ENCODE measurements around the gene MOGAT3. TPM values are rescaled to one million over a fixed set of nuclear protein-coding genes. Genes with fewer than 3 reads are reported as not detected.
A peak's percentile ranks its signal among the peaks of the same experiment; 100 is the strongest.

MOGAT3 gene
- total RNA-seq, 2 donors from 2014 or later, result not detected

DNA sequence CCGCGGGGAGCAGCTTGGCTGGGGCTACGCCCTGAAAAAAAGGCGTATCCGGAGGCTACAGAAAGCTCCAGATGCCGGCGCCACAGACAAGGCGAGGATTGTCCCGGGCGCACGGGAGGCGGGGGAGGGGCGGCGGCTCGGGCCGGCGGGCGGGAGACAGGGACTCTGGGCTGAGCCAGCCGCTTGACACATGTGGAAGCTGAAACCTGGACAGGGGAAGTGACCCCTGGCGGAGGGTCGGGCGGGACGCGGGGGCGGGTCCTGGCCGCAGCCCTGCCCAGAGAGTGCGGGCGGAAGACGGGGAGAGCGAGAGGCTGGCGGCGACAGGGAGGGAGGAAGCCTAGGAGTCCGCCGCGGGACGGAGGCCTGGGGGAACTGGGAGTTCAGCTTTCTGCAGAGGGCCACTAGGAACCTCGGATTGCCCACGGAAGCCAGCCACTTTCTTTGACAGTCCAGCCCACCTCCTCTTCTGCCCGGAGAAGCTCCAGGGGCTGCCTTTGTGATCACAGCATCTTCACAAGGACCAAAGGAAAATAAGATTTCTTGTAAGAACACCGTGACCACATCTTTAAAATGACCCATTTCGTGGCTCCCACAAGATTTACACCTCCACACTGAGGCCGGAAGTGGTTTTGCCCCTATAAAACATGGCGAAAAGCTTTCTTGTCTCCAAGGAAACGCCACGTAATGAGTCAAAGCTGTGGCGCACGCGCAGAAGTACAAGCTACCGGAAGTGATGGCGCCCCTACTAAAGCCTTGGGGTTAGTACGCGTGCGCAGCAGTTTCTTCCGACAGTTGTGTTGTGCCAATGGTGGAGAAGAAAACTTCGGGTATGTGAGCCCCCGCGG lies 16.8 kb upstream of the MOGAT3 start, which contains the start of the genes PLOD3 and ZNHIT1:
Gene PLOD3 (minus strand): TSS at position 194 of the 848 bp plus-strand sequence. CDS start 307 bp downstream, outside the sequence.
Gene ZNHIT1 (plus strand): TSS at position 778 of the 848 bp plus-strand sequence. CDS start 31 bp downstream, at position 809.
- Histone ChIP-seq H3K27me3 (replicated peaks; ENCODE audit: insufficient read depth) (no peaks in the 10 kb centered on the region), H3K9me3 (no peaks in the 10 kb centered on the region), H3K4me3 (peak within 1 kb of the TSS; percentile 87), H3K27ac (peak within 1 kb of the TSS; percentile 58 to 87), H3K36me3 (peaks cover 5% of the 10 kb centered on the region), H3K4me1 (ENCODE audit: control insufficient read depth in 1 of 2, low read depth in 2 of 2) (peaks cover 16 to 37% of the 10 kb centered on the region in 2 donors)
- TF ChIP-seq, protein P1, sequence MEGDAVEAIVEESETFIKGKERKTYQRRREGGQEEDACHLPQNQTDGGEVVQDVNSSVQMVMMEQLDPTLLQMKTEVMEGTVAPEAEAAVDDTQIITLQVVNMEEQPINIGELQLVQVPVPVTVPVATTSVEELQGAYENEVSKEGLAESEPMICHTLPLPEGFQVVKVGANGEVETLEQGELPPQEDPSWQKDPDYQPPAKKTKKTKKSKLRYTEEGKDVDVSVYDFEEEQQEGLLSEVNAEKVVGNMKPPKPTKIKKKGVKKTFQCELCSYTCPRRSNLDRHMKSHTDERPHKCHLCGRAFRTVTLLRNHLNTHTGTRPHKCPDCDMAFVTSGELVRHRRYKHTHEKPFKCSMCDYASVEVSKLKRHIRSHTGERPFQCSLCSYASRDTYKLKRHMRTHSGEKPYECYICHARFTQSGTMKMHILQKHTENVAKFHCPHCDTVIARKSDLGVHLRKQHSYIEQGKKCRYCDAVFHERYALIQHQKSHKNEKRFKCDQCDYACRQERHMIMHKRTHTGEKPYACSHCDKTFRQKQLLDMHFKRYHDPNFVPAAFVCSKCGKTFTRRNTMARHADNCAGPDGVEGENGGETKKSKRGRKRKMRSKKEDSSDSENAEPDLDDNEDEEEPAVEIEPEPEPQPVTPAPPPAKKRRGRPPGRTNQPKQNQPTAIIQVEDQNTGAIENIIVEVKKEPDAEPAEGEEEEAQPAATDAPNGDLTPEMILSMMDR (IDR thresholded peaks at IDR 0.05), result peak; percentile 6
- DNase-seq (ENCODE audit: low spot score) (peak; percentile 95), ATAC-seq (ENCODE audit: insufficient number of reproducible peaks, low FRiP score, low read depth) (peak; percentile 88)

DNA sequence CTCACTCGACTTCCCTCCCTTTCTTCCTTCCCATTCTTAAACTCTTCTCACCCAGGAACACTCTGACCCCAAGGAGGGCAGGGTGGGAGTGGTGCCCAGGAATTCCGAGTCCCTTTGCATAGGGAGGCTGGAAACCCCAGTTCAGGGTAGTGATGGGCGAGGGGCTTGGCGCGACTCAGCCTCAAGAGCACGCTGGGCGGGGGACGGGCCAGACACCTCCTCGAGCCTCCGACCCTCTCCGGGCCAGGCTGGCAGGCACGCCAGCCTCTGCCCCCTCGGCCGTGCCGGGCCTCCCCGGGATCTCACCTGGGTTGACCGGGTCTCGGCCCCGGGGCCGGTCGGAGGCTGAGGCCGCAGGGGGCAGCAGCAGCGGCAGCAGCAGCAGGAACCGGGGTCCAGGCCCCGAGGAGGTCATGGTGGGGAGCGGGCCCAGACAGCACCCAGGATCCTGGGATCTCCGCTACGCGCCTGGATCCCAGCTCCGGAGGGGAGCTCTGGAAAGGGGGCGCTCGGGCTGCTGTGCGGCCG lies 16.1 kb upstream of the MOGAT3 start:
- Histone ChIP-seq H3K4me1 (ENCODE audit: control insufficient read depth in 1 of 2, low read depth in 2 of 2) (peaks cover 16 to 37% of the 10 kb centered on the region in 2 donors), H3K27ac (peak overlapping the region; percentile 58 to 87), H3K36me3 (peaks cover 6% of the 10 kb centered on the region), H3K4me3 (peak overlapping the region; percentile 87), H3K9me3 (no peaks in the 10 kb centered on the region), H3K27me3 (replicated peaks; ENCODE audit: insufficient read depth) (no peaks in the 10 kb centered on the region)
- TF ChIP-seq, protein P1 (IDR thresholded peaks at IDR 0.05), result no peak
- no peak for DNase-seq (ENCODE audit: low spot score)
- ATAC-seq (ENCODE audit: insufficient number of reproducible peaks, low FRiP score, low read depth), result peak; percentile 13

DNA sequence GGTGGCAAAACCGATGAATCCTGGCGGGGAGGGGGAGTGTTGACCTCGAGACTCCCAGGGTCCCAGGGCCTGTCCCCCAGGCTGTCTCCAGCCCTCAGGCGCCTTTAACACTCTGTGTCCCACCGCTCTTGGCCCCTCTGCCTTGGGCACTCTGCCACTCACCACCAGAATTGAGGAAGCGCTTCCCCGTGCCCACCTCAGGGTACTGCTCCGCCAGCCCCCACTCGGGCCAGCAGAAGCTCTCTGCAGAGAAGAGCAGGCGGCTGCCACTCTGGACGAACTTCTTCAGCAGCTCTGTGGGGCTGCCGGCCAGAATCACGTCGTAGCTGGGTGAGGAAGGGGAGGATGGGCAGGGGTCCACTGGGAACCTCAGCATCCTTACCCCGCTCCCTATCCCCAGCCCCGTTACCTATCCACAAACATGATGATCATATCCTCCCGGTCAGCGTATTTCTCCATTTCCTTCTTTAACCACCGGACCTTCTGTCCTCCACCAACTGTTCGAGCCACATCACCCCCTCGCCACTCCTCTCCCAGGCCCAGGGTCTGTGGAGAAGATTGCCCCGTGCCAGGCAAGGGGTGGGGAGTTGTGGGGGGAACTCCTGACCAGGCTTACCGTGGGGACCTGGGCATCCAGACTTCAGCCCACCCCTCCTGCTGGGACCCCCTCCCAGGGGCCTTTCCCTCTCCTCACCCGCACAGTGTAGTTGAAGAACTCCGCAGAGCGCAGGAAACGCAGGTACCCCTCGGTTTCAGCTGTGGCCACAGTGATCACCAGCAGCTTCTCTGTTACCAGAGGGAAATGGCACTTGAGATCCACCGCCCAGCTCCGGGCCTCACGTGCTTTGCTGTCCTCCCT lies 15.4 kb upstream of the MOGAT3 start:
- no peak for DNase-seq (ENCODE audit: low spot score)
- Histone ChIP-seq H3K36me3 (peaks cover 10% of the 10 kb centered on the region), H3K9me3 (no peaks in the 10 kb centered on the region), H3K4me3 (peak overlapping the region; percentile 87), H3K4me1 (ENCODE audit: control insufficient read depth in 1 of 2, low read depth in 2 of 2) (peaks cover 16 to 37% of the 10 kb centered on the region in 2 donors), H3K27ac (peak overlapping the region in 1 of 2 donors; percentile 87), H3K27me3 (replicated peaks; ENCODE audit: insufficient read depth) (no peaks in the 10 kb centered on the region)
- TF ChIP-seq, protein P1 (IDR thresholded peaks at IDR 0.05), result no peak
- ATAC-seq (ENCODE audit: insufficient number of reproducible peaks, low FRiP score, low read depth), result no peak

DNA sequence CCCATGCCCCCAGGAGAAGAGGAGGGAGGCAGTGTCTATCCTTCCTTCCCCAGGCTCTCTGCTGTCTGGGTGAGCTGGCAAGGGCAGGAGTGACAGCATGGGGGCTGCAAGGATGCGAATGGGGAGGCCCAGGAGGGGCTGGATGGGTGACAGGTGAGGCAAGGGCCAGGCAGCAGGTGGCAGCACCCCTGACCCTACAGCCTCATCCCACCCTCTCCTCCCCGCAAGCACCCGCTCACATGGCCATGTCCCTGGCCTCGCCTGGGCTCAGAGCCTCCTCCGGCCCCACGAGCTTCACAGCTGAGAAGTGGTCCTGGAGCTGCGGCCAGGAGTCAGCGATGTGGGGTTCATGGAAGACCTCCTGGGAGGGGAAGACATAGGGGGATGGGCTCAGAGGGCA lies 11.2 kb upstream of the MOGAT3 start:
- Histone ChIP-seq H3K27ac (no peak overlapping the region), H3K36me3 (peaks cover 27% of the 10 kb centered on the region), H3K27me3 (replicated peaks; ENCODE audit: insufficient read depth) (no peaks in the 10 kb centered on the region), H3K4me1 (ENCODE audit: control insufficient read depth in 1 of 2, low read depth in 2 of 2) (peaks cover 9 to 16% of the 10 kb centered on the region in 2 donors), H3K4me3 (no peak overlapping the region), H3K9me3 (no peaks in the 10 kb centered on the region)
- no peak for DNase-seq (ENCODE audit: low spot score)
- TF ChIP-seq, protein P1 (IDR thresholded peaks at IDR 0.05), result no peak
- no peak for ATAC-seq (ENCODE audit: insufficient number of reproducible peaks, low FRiP score, low read depth)
